EH (cell line): ENCODE results near the gene CERS1.

ENCODE experiments used
- DNase-seq: peaks from one replicate; pipeline ENCODE4 v3.0.0-alpha.2; 2015; ENCODE audit warnings: low read depth

CERS1 gene

GRCh38 chr19:18856385-18857126 is 39.4 kb downstream of the CERS1 start:
- peak; percentile 42 for DNase-seq

GRCh38 chr19:18855647-18856384 is 40.1 kb downstream of the CERS1 start:
- no peak for DNase-seq

GRCh38 chr19:18854982-18855381 is 41.0 kb downstream of the CERS1 start:
- DNase-seq, result no peak

- DNase-seq, result no peak
Observed at GRCh38 chr19:18853755-18854427, 42.1 kb downstream of the CERS1 start.

GRCh38 chr19:18852648-18853047 is 43.3 kb downstream of the CERS1 start:
- no peak for DNase-seq

GRCh38 chr19:18851673-18852325 is 44.2 kb downstream of the CERS1 start:
- no peak for DNase-seq

GRCh38 chr19:18850471-18851375 is 45.2 kb downstream of the CERS1 start:
- DNase-seq, result no peak

- no peak for DNase-seq
Observed at GRCh38 chr19:18849838-18850400, 46.0 kb downstream of the CERS1 start.

GRCh38 chr19:18848878-18849661 is 46.9 kb downstream of the CERS1 start:
- peak; percentile 77 for DNase-seq

GRCh38 chr19:18847549-18848463 is 48.2 kb downstream of the CERS1 start:
- peak; percentile 82 for DNase-seq

GRCh38 chr19:18846862-18847548 is 49.0 kb downstream of the CERS1 start:
- DNase-seq, result peak; percentile 82

GRCh38 chr19:18845961-18846360 is 50.0 kb downstream of the CERS1 start:
- no peak for DNase-seq

GRCh38 chr19:18844806-18845329 is 51.1 kb downstream of the CERS1 start:
- DNase-seq, result no peak

GRCh38 chr19:18843960-18844359 is 52.0 kb downstream of the CERS1 start:
- peak; percentile 37 for DNase-seq

GRCh38 chr19:18842166-18842565 is 53.8 kb downstream of the CERS1 start:
- no peak for DNase-seq

GRCh38 chr19:18841400-18841799 is 54.6 kb downstream of the CERS1 start:
- no peak for DNase-seq

GRCh38 chr19:18840288-18841267 is 55.4 kb downstream of the CERS1 start:
- no peak for DNase-seq
